Smooth muscle cell (in vitro differentiated cells): ENCODE data around the gene OR3A3. TPM values are rescaled to one million over a fixed set of nuclear protein-coding genes. Genes with fewer than 3 reads are reported as not detected.
"Not testable (repeated sequence)": the region's sequence is repeated elsewhere in the genome, so short reads cannot be mapped to it uniquely, and the experiment has no call there.

Source experiments
- DNase-seq: peaks from one replicate; lab custom pipeline; 2025; ENCODE audit not compliant: unreplicated experiment; lab: John Stamatoyannopoulos, UW
- H2AFZ ChIP-seq: fragments of 200-600 bp; sonication (generic); 2 replicates; pipeline ENCODE4 v1.6.0; 2016; ENCODE audit warnings: antibody characterized with exemption, low read depth, mild to moderate bottlenecking
- H3F3A ChIP-seq: fragments of 200-600 bp; sonication (generic); 2 replicates; pipeline ENCODE4 v1.6.0; 2017; ENCODE audit warnings: antibody characterized with exemption, low read depth
- H3K27ac ChIP-seq: fragments of 200-600 bp; sonication (generic); 2 replicates; pipeline ENCODE4 v1.5.1; 2016; ENCODE audit warnings: low read depth, mild to moderate bottlenecking
- H3K27me3 ChIP-seq: fragments of 200-600 bp; sonication (generic); 2 replicates; pipeline ENCODE4 v1.6.1; 2016; ENCODE audit warnings: low read depth, mild to moderate bottlenecking
- H3K36me3 ChIP-seq: fragments of 200-600 bp; sonication (generic); 2 replicates; pipeline ENCODE4 v1.5.1; 2016; ENCODE audit warnings: low read depth
- H3K4me1 ChIP-seq: fragments of 200-600 bp; sonication (generic); 2 replicates; pipeline ENCODE4 v1.5.1; 2016; ENCODE audit warnings: low read depth
- H3K4me2 ChIP-seq: fragments of 200-600 bp; sonication (generic); 2 replicates; pipeline ENCODE4 v1.6.0; 2016; ENCODE audit warnings: mild to moderate bottlenecking
- H3K4me3 ChIP-seq: fragments of 200-600 bp; sonication (generic); 2 replicates; pipeline ENCODE4 v1.5.1; 2016; ENCODE audit warnings: mild to moderate bottlenecking
- H3K79me2 ChIP-seq: fragments of 200-600 bp; sonication (generic); 2 replicates; pipeline ENCODE4 v1.6.0; 2016; ENCODE audit warnings: low read depth, mild to moderate bottlenecking
- H3K9ac ChIP-seq: fragments of 200-600 bp; sonication (generic); 2 replicates; pipeline ENCODE4 v1.6.0; 2016; ENCODE audit warnings: low read depth
- H3K9me3 ChIP-seq: fragments of 200-600 bp; sonication (generic); replicated peaks from 2 replicates; pipeline ENCODE4 v1.5.1; 2016; ENCODE audit warnings: low read depth
- H4K20me1 ChIP-seq: fragments of 200-600 bp; sonication (generic); 2 replicates; pipeline ENCODE4 v1.6.0; 2016; ENCODE audit warnings: low read depth
- WGBS: methylation state at CpG from one replicate; pipeline ENCODE4 v1.1.7; 2016; ENCODE audit warnings: low lambda C conversion rate; 5-methylcytosine and 5-hydroxymethylcytosine counted together
- polyA plus RNA-seq: library from polyadenylated mRNA; unstranded; fragments of >200 nt; fragmentation: Nextera tagmentation; extraction: Ambion mirVana; gene quantifications from 2 replicates; pipeline ENCODE4 v1.2.1, GENCODE V29; 2016
- total RNA-seq: library from RNA; depleted of rRNA; stranded (reverse); fragments of >200 nt; gene quantifications from 2 replicates; pipeline ENCODE4 v1.2.3, GENCODE V29; 2014
- TF ChIP-seq, protein P1 (sequence below): fragments of 200-600 bp; sonication (generic); IDR thresholded peaks from 2 replicates; pipeline ENCODE4 v1.5.1; 2017; ENCODE audit warnings: borderline replicate concordance, mild to moderate bottlenecking, antibody characterized with exemption; ENCODE audit not compliant: insufficient read depth, poor library complexity, severe bottlenecking

The OR3A3 gene
- total RNA-seq (not detected in 2 replicates), polyA plus RNA-seq (not detected in 2 replicates)

DNA sequence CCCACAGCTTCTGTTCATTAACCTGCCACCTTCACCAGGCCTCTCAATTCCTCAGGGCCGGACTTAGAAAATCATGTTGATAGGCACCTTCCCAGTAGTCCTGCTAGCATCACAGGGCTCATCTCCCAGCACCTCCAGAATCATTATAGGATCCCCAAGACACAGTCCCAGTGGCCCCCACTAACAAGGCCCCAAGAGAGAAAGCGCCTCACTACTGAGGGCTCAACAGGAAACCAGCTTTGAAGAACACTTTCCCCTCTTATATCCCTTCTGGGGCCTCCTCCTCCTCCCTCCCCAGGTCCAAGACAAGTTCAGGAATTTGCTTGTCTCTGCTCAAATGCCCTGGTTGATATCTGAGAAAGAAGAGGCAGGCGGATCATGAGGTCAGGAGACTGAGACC is at the start of gene OR3A3:
OR3A3 (plus strand) TSS at position 301 of the 400 bp plus-strand sequence.
- no peaks in the 10 kb centered on the region for H3K36me3 ChIP-seq
- H3K4me1 ChIP-seq, result no peaks in the 10 kb centered on the region
- H3F3A ChIP-seq, result no peaks in the 10 kb centered on the region
- H2AFZ ChIP-seq, result no peak within 1 kb of the TSS
- H3K9me3 ChIP-seq, result peaks cover 11% of the 10 kb centered on the region
- no peak within 1 kb of the TSS for H3K4me3 ChIP-seq
- H3K9ac ChIP-seq, result no peak within 1 kb of the TSS
- H3K27me3 ChIP-seq, result no peaks in the 10 kb centered on the region
- no peaks in the 10 kb centered on the region for H3K79me2 ChIP-seq
- H3K27ac ChIP-seq, result no peak within 1 kb of the TSS
- no peak within 1 kb of the TSS for H3K4me2 ChIP-seq
- DNase-seq, result no peak
- TF ChIP-seq, protein P1, sequence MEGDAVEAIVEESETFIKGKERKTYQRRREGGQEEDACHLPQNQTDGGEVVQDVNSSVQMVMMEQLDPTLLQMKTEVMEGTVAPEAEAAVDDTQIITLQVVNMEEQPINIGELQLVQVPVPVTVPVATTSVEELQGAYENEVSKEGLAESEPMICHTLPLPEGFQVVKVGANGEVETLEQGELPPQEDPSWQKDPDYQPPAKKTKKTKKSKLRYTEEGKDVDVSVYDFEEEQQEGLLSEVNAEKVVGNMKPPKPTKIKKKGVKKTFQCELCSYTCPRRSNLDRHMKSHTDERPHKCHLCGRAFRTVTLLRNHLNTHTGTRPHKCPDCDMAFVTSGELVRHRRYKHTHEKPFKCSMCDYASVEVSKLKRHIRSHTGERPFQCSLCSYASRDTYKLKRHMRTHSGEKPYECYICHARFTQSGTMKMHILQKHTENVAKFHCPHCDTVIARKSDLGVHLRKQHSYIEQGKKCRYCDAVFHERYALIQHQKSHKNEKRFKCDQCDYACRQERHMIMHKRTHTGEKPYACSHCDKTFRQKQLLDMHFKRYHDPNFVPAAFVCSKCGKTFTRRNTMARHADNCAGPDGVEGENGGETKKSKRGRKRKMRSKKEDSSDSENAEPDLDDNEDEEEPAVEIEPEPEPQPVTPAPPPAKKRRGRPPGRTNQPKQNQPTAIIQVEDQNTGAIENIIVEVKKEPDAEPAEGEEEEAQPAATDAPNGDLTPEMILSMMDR, result no peak
- H4K20me1 ChIP-seq, result no peaks in the 10 kb centered on the region
- 82% methylated on average over 3 of the region's 3 CpGs for WGBS

DNA sequence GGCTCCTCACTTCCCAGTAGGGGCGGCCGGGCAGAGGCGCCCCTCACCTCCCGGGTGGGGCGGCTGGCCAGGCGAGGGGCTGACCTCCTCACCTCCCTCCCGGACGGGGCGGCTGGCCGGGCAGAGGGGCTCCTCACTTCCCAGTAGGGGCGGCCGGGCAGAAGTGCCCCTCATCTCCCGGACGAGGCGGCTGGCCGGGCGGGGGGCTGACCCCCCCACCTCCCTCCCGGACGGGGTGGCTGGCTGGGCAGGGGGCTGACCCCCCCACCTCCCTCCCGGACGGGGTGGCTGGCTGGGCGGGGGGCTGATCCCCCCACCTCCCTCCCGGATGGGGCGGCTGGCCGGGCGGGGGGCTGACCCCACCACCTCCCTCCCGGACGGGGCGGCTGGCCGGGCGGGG is 40.0 kb upstream of the OR3A3 start:
- not testable (repeated sequence) for DNase-seq, H3K9me3 ChIP-seq, H3K36me3 ChIP-seq, H3K4me3 ChIP-seq, H3K79me2 ChIP-seq, H3K4me2 ChIP-seq, H2AFZ ChIP-seq, H3K9ac ChIP-seq, H4K20me1 ChIP-seq, H3K4me1 ChIP-seq, H3K27ac ChIP-seq, H3F3A ChIP-seq, H3K27me3 ChIP-seq
- 100% methylated on average over 6 of the region's 31 CpGs for WGBS

DNA sequence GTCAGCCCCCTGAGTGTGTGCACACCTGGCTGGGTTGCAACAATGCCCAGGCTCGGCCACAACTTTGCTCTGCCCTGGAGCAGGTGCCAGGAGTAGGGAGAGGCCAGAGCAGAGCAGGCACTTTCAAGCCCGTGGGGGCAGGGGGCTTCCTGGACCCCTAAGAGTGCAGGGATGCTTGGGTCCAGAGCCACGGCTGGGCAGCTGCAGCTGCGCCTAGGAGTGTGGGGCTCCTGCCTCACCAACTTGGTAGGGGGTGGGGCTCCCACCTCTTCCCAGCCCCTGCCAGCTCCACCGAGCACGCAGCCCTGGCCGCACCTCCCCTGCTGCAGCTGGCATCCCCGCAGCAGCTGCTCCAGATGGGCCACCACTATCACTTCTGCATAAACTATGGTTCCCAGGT is 32.8 kb upstream of the OR3A3 start:
- H3K9ac ChIP-seq, result no peak overlapping the region
- no peak overlapping the region for H3K4me3 ChIP-seq
- H3K36me3 ChIP-seq, result no peaks in the 10 kb centered on the region
- H2AFZ ChIP-seq, result no peak overlapping the region
- no peak overlapping the region for H3K4me2 ChIP-seq
- H3K27ac ChIP-seq, result no peak overlapping the region
- no peaks in the 10 kb centered on the region for H3K4me1 ChIP-seq
- DNase-seq, result no peak
- no peaks in the 10 kb centered on the region for H3F3A ChIP-seq
- H3K79me2 ChIP-seq, result no peaks in the 10 kb centered on the region
- WGBS, result 73% methylated on average over 8 of the region's 8 CpGs
- no peaks in the 10 kb centered on the region for H3K27me3 ChIP-seq
- TF ChIP-seq, protein P1, result no peak
- H3K9me3 ChIP-seq, result no peaks in the 10 kb centered on the region
- no peaks in the 10 kb centered on the region for H4K20me1 ChIP-seq

DNA sequence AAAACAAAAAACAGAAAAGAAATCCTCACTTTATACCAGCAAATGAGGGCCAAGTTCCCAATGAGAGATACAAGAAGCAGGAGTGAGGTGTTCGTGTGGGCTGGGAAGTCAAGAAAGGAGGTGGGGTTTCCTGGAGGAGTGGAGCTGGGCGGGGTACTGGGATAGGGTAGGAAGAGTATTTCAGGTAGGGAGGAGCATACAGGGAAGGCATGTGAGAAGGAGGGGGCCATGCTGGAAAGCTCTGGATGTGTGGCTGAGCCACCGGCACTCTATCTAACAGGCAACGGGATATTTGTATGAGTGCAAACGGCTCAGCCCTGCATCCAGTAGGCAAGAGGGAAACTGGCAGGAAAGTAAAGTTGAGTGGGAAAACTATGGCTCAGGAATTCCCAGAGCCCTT is 29.2 kb upstream of the OR3A3 start:
- TF ChIP-seq, protein P1, result no peak
- WGBS, result 70% methylated on average over 5 of the region's 5 CpGs
- no peak for DNase-seq

More for the DNA sequence above, 29.2 kb upstream of the OR3A3 start:
- Histone ChIP-seq H3K4me2 (no peak overlapping the region), H4K20me1 (no peaks in the 10 kb centered on the region), H3K4me3 (no peak overlapping the region), H3K9me3 (peaks cover 3% of the 10 kb centered on the region), H3F3A (no peaks in the 10 kb centered on the region), H3K36me3 (no peaks in the 10 kb centered on the region), H3K27me3 (no peaks in the 10 kb centered on the region), H3K27ac (no peak overlapping the region), H3K4me1 (no peaks in the 10 kb centered on the region), H3K79me2 (no peaks in the 10 kb centered on the region), H3K9ac (no peak overlapping the region), H2AFZ (no peak overlapping the region)
